Cardiac septum (tissue), 1 donor: ENCODE measurements around the gene STX8. TPM values are rescaled to one million over a fixed set of nuclear protein-coding genes. Genes with fewer than 3 reads are reported as not detected.
"Not testable (repeated sequence)": the region's sequence is repeated elsewhere in the genome, so short reads cannot be mapped to it uniquely, and the experiment has no call there.

Source experiments
- DNase-seq: peaks from one replicate; pipeline ENCODE4 v3.0.0-alpha.2; 2020; ENCODE audit warnings: low spot score
- intact Hi-C: fragments of 100-400 bp; cut with DNase I; formaldehyde crosslinking; loops from one replicate; pipeline ENCODE4 v1.14.0; 2022
- total RNA-seq: library from RNA; stranded (reverse); fragmentation: NEBNext Ultra II Directional; extraction: Animal tissue kit (Norgen Biotek cat#: 25700); gene quantifications from one replicate; pipeline ENCODE4 v1.2.1, GENCODE V29; 2021
- donor health status: DM: no; HTN: no; CAD: no.

STX8 gene
- total RNA-seq, 1 donor from 2014 or later, result 53.0 TPM

DNA sequence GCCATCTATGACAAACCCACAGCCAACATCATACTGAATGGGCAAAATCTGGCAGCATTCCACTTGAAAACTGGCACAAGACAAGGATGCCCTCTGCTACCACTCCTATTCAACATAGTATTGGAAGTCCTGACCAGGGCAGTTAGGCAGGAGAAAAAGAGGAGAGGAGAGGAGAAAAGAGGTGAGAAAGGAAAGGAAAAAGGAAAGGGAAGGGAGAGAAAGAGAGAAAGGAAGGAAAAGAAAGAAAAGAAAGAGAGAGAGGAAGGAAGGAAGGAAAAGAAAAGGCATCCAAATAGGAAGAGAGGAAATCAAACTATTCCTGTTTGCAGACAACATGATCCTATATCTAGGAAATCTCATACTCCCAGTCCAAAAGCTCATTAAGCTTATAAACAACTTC is 11.5 kb downstream of the STX8 start:
- intact Hi-C loops, result no loop called here
- DNase-seq, result no peak

GRCh38 chr17:9557857-9558256 is 17.8 kb downstream of the STX8 start:
- intact Hi-C loops, result no loop called here
- DNase-seq, result no peak

DNA sequence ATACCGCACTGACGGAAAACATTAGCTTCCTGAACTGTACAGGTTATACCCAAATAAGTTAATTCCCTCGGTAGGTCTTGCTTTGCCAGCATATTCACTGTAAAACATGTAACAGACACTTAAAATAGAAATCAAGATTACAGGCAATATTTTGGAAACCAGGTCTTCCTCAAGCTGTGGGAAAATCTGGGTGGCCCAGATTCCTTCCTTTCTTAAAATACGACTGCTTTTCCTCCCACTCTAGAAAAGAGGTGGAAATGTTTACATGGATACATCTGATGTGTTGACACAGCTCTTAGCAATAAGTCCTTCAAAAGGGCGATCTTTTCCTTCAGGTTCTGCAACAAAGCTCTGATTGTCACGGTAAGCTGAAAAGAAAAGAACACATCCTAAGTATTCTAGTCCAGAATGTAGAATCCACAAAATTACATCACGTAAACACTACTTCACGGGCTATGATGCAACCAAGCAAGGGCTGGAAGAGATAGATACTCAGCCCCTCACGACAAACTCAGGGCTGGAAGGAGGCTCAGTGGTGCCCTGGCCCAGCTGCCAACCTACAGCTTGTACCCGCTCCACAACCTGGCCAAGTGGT is 18.4 kb downstream of the STX8 start:
- DNase-seq, result no peak
- intact Hi-C loops, result no loop called here

- DNase-seq, intact Hi-C loops: not testable (repeated sequence)
Measured at GRCh38 chr17:9554715-9555114, 20.9 kb downstream of the STX8 start.

GRCh38 chr17:9553596-9553995 is 22.0 kb downstream of the STX8 start:
- no peak for DNase-seq
- intact Hi-C loops, result no loop called here

DNA sequence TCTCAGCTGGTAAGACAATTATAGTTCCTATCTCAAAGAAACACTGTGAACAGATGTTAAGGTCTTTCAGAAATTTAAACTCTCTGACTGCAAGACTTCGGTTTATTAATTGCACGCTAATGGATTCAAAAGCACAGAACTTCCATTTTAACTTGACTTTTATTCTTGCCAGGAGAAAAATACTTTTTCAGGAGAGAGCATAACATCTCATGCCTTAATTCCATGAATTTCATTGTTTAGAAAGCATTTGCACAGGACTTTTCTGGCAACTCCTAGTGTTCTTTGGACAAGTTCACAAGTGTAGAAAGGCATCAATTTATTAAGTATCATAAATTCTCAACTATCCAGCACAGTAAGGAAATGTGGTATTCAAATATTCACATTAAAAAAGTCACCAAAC is 22.4 kb downstream of the STX8 start:
- DNase-seq, result no peak
- intact Hi-C loops, result no loop called here

- intact Hi-C loops, result no loop called here
- DNase-seq, result no peak
Measured at GRCh38 chr17:9549215-9549614, 26.4 kb downstream of the STX8 start.

GRCh38 chr17:9544221-9544620 is 31.4 kb downstream of the STX8 start:
- DNase-seq, result no peak
- intact Hi-C loops, result no loop called here

DNA sequence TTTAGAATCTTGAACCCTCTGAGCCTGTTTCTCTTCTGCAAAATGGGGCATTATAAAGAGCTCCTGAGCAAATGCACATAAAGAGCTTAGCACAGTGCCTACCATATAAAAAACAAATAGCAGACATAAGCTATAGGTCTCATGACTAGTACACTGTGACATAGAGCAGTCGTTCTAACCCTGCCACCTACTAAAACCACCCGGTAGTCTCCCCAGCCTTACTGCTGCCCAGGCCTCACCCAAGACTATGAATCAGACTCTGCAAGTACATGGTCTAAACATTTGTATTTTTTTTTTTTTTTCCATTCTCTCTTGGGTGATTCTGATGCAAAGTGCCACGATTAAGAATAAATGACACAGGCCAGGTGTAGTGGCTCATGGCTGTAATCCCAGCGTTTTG is 33.9 kb downstream of the STX8 start:
- intact Hi-C loops, result no loop called here
- DNase-seq, result no peak

DNA sequence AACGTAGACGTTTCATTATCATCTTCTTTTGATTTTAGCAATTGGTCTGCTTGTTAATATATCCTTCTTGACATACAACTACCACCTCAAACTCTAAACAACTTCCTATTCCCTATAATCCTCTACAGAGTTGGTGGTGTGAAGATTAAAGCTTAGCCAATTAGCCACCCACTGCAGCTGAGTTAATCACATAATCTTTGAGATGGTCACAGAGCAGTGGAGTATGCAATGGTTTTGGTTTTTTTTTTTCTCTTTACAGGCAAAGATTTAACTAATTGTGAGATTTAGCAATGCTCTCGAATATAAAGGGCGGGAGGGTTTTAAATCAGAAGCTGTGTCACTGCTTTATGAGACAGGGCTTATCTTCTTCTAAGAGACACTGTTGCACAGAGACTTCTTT is 37.0 kb downstream of the STX8 start:
- no peak for DNase-seq
- intact Hi-C loops, result no loop called here

- intact Hi-C loops, result no loop called here
- no peak for DNase-seq
Measured at GRCh38 chr17:9537177-9537776, 38.3 kb downstream of the STX8 start.

DNA sequence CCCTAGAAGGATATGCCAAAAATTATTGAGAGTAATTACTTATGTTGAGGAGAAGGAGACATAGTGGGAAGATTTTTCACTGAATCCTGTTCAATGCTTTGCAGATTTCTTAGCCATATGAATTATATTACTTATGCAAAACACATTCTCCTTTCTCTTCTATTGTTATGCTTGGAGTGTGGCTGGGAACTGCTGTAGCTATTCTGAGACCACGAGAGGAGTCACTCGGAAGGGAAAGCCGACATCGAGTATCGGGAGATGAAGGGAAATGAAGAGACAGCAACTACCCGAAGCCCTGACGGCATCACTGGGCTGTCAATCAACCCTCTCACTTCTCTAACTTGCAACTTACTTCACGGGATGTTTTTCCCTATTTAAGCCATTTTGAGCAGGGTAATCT is 39.6 kb downstream of the STX8 start:
- intact Hi-C loops, result no loop called here
- DNase-seq, result no peak

DNA sequence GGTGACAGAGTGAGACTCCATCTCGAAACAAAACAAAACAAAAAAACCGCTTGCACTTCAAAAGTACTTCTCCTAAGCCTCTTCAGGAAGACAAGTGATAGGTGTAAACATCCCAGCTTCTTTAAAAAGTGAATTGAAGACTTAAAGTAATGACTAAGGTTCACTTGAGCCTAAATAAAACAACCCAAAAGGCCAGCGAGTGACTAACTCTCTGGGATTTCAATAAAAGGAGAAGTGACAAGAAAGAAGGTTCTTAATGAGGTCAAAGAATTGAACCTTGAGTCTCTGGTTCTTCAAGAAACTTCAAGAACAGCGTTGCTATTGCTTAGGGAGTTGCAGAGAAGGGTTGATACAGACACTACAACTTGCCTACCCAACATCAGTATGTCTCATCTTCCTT is 42.2 kb downstream of the STX8 start:
- no peak for DNase-seq
- intact Hi-C loops, result no loop called here

DNA sequence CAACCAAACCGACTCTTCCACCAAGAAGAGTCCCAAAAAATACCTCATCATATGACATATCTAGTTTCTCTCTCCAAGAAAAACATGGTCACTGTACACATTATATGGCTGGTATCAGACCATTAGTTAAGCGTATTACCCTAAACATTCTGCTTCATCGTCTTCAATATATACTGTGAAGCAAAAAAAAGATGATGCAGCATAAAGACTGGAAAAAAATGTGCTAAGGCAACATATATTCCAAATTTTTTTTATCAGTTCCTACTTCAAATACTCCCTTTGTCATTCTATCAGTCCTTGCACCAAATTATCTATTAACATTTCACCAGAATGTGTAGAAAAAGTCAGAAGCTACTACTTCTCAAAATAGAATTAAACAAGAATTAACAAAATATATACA is 42.9 kb downstream of the STX8 start:
- intact Hi-C loops, result no loop called here
- no peak for DNase-seq

GRCh38 chr17:9531034-9531433 is 44.6 kb downstream of the STX8 start:
- intact Hi-C loops, result no loop called here

GRCh38 chr17:9529033-9529700 is 46.5 kb downstream of the STX8 start:
- DNase-seq, result no peak
- intact Hi-C loops, result loop anchor here (10.0 kb wide), 1 partner anchor 234 kb away; no protein-coding TSS in a partner anchor

More at GRCh38 chr17:9531034-9531433, 44.6 kb downstream of the STX8 start:
- DNase-seq, result no peak

DNA sequence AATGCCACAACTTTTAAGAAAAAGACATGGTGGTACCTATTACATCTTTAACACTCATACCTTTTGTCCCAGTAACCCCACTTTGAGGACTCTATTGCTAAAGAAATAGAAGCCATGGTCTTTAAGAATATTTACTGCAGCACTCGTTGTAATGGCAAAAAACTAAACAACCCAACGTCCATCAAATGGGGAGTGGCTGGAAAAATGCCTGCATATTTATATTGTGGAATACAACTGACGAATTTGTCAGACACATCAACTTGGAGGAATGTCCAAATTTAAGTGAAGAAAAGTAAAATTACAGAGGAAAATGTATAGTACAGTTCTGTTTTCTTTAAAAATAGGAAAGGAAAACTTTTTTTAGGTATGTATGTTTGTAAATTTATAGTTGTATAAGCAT is 47.8 kb downstream of the STX8 start:
- intact Hi-C loops, result loop anchor here (10.0 kb wide), 1 partner anchor 233 kb away; no protein-coding TSS in a partner anchor
- DNase-seq, result no peak

- no peak for DNase-seq
- intact Hi-C loops, result loop anchor here (2.0 to 10.0 kb wide), 2 partner anchors 227 to 527 kb away; no protein-coding TSS in a partner anchor
Measured at GRCh38 chr17:9522074-9522473, 53.5 kb downstream of the STX8 start.

GRCh38 chr17:9521062-9521461 is 54.6 kb downstream of the STX8 start:
- intact Hi-C loops, result loop anchor here (10.0 kb wide), 1 partner anchor 226 kb away; no protein-coding TSS in a partner anchor
- no peak for DNase-seq

DNA sequence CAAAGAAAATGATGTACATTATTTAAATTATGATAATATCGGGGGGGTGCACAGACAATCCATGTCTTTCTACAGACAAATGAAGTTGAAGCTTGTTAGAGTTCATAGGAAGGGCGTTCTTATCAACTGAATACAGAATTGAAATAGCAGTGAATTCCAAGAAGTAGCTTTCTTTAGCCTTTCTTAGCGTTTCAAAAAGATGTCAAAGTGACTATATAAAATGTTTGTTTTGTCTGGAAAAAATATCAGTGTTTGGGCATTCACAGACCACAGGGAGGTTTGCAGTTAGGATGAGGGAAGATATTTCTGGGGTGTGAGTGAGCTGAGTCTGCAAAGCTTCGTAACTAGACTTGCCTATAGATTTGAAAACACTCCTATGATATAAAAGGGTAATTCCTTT is 55.0 kb downstream of the STX8 start:
- intact Hi-C loops, result loop anchor here (10.0 kb wide), 1 partner anchor 226 kb away; no protein-coding TSS in a partner anchor
- no peak for DNase-seq
